OCI-LY1 (cell line): ENCODE data around the gene FAM72A.
"Not testable (repeated sequence)": the region's sequence is repeated elsewhere in the genome, so short reads cannot be mapped to it uniquely, and the experiment has no call there.

ENCODE experiments used
- CTCF ChIP-seq: fragments of 200-600 bp; sonication (generic), shearing (Covaris generic); IDR thresholded peaks from 2 replicates; pipeline ENCODE4 v1.5.1; 2017; ENCODE audit warnings: mild to moderate bottlenecking, antibody characterized with exemption, low read length, moderate library complexity, mixed read lengths
- EZH2 ChIP-seq: fragments of 200-600 bp; sonication (generic), shearing (Covaris generic); IDR thresholded peaks from 2 replicates; pipeline ENCODE4 v1.8.0; 2017; ENCODE audit warnings: borderline replicate concordance, mixed run types, mild to moderate bottlenecking, antibody characterized with exemption, low read length, moderate library complexity, mixed read lengths

- not testable (repeated sequence) for TF ChIP-seq EZH2, CTCF
Observed at GRCh38 chr1:206205569-206205968, 2.9 kb upstream of the FAM72A start.
